GM18909 (cell line): ENCODE results near the gene MTFR1L.
"Not testable (repeated sequence)": the region's sequence is repeated elsewhere in the genome, so short reads cannot be mapped to it uniquely, and the experiment has no call there.

Experiments used
- ATAC-seq: cut with Tn5 transposase; IDR thresholded peaks from one replicate; pipeline ENCODE4 v1.9.1; 2021; ENCODE audit warnings: mild to moderate bottlenecking; ENCODE audit not compliant: unreplicated experiment, poor library complexity

The MTFR1L gene

DNA sequence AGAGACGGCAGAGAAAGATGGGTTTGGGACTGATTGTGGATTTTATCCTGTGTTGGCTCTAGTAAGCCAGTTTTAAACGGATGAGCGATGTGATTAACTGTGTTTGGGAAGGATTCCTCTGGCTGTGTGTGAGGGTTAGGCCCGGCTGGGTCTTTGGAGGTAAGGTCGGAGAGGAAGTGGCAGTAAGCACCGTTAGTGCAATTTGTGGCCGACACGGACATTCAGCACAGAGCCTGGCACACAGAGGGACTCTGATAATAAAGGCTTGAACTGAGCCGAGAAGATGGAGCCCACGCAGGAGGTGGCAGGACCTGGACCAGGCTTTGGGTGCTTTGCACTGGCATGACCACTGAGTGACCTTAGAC, 1.3 kb downstream of the MTFR1L start:
- no peak for ATAC-seq

DNA sequence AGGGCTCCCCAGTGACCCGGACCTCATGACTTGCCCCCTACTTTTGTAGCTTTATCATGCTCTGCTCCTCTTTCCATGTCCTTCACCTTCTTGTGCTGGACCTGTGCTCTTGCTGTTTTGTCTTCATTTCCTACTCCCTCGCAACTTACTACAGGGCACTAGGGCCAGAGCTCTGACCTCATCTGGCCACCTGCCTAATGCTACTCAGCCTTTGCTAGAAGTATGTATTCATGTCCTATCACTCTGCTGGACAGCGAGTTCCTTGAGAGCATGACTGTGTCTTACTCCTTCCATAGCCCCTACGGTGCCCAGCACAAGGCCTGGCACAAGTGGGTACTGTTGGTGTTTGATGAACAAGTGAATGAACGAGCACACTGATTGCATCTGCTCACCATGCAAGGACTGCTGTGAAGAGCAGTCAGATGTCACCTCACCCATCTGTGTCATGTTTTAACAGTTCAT, 1.9 kb downstream of the MTFR1L start:
- no peak for ATAC-seq

DNA sequence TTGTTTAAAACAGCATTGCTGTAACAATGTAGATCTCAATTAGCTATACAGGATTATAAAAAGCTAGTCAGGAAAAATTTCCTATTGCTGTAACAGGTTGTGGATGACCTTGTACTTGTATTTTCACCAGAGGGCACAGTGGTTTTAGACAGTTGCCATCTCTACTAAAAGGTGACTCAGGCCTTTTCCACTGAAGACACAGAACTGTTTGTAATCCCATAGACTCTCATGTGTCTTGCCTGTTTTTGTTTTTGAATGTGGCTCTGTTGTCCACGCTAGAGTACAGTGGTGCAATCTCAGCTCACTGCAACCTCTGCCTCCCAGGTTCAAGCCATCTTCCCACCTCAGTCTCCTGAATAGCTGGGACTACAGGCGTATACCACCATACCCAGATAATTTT, 5.9 kb downstream of the MTFR1L start:
- no peak for ATAC-seq

GRCh38 chr1:25826571-25826970, 6.8 kb downstream of the MTFR1L start:
- no peak for ATAC-seq

DNA sequence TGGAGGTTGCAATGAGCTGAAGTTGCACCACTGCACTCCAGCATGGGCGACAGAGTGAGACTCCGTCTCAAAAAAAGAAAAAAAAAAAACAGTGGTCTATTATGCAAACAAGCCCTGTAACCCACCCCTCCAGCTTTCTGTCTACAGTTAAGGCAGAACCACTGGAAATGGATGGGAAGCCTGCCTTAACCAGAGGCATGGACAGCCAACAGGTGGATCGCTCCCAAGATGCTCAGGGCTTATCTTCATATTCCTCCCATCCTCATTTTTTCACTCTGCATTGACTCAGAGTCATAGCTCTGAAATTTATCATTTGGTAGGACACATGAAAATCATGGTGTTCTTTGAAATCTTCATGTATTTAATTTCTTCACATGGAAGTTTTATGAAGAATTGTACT, 8.7 kb downstream of the MTFR1L start:
- no peak for ATAC-seq

DNA sequence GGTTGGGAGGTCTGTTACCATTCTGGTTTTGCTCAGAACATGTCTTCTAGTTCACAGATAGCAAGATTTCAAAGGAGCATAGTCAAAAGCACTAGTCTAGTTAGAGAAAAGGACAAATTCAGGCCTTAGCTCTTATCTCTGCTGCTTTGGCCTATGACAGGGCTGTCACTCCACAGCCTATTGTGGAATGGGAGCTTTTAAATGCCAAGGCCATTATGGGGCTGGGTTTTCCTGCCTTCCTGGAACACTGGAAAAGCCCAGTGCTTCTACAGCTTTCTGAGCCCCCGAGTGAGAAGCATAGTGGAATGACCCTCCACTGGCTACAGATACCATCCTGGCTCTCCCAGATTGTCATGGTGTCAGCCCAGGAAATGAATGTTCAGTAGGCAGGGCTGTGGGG, 9.3 kb downstream of the MTFR1L start:
- no peak for ATAC-seq

- ATAC-seq = no peak
Observed at GRCh38 chr1:25831569-25832196, 11.9 kb downstream of the MTFR1L start.

GRCh38 chr1:25832336-25833037, 12.7 kb downstream of the MTFR1L start:
- no peak for ATAC-seq

- no peak for ATAC-seq
Observed at GRCh38 chr1:25833158-25833557, 13.4 kb downstream of the MTFR1L start.

GRCh38 chr1:25834894-25835293, 15.1 kb downstream of the MTFR1L start:
- ATAC-seq = no peak

DNA sequence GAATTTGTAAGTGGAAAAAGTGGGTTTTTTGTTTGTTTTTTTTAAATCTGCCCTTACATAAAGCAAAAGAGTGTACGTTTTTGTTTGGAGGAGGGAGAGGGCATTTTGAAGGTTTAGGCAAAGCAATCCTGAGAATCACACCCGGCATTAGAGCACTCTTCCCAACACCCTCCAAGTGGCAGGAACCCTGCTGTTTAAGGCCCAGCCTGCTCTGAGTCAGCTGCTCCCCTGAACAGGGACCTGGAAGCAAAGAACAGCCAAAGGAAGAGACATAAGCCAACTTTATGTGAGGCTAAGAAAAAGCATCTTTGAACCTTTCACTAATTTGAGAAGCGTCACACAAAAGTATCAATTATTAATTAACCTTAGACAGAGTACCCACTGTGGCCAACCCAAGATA, 16.9 kb downstream of the MTFR1L start:
- no peak for ATAC-seq

- no peak for ATAC-seq
Observed at GRCh38 chr1:25837262-25837875, 17.6 kb downstream of the MTFR1L start.

DNA sequence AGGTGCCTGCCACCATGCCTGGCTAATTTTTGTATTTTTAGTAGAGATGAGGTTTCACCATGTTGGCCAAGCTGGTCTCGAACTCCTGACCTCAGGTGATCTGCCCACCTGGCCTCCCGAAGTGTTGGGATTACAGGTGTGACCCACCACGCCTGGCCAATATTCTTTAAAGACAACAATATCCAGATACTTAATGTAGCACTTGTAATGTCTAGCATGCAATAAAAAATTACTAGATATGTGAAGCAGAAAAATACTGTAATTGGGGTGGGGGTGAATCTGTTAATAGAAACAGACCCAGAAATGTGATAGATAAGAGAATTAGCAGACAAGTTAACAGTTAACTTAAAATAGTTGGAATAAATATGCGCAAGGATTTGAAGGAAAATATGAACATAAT, 20.1 kb downstream of the MTFR1L start:
- not testable (repeated sequence) for ATAC-seq

- ATAC-seq = no peak
Observed at GRCh38 chr1:25843483-25843882, 23.7 kb downstream of the MTFR1L start.

- no peak for ATAC-seq
Observed at GRCh38 chr1:25844536-25845337, 25.0 kb downstream of the MTFR1L start.

DNA sequence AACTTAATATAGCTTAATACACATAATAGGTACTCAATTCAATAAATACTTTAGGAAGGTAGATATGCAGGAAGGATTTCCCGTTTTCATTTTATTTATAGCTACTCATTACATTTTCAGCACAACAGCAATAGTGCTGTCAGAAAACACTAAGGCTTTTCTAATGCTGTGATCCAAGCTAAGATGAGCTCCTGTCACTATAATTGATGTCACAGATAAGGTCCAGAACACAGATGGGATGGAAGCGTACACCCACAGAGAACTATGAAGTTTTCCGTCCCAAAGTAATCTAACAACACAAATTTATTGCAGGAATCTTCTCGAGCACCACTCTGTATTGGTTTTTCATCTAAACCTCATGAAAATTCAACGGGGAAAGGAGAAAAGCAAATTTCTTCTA, 25.9 kb downstream of the MTFR1L start:
- no peak for ATAC-seq

DNA sequence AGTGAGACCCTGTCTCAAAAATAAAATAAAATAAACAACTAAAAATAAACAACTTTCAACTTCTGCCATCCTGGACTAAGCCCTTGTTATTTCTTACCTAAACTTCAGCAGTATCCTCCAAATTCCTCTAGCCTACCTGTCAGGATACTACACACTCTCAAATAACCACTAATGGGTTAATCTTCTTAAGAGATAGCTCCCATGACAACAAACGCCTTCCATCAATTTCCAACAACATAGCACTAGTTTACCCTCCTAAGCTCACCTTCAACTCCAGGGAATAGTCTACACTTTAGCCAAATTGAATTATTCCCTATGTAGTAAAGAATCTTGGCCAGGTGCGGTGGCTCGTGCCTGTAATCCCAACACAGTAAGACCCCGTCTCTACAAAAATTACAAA, 28.2 kb downstream of the MTFR1L start:
- no peak for ATAC-seq

DNA sequence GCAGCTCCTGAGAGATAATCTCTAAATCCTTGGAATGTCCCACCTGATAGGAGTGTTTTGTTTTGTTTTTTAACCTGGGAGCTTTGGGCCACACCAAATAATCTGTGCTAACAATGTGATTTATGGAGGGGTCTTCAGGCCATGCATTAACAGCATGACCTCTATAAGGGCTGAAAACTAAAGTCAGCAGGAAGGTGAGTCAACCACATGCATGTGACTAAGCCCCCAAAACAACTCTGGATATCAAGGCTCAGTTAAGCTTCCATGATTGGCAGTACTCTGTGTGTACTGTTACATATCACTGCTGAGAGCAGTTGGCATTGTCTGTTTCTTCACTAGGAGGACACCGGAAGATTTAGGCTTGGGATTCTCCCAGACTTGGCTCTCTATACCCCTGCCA, 28.8 kb downstream of the MTFR1L start:
- ATAC-seq = no peak

GRCh38 chr1:25854554-25854953, 34.8 kb downstream of the MTFR1L start:
- no peak for ATAC-seq

DNA sequence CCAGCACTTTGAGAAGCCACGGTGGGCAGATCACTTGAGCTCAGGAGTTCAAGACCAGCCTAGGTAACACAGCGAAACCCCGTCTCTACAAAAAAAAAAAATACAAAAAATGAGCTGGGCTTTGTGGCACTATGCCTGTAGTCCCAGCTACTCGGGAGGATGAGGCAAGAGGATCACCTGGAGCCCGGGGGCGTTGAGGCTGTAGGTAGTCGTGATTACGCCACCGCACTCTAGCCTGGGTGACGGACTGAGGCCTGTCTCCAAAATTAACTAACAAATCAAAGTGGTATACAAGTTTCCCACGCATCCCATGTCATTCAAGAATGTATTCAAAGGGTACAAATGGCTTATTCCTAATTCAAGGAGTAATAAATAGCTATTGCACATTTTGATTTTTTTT, 37.1 kb downstream of the MTFR1L start:
- ATAC-seq = no peak

GRCh38 chr1:25858494-25858893, 38.7 kb downstream of the MTFR1L start:
- ATAC-seq = no peak
